Tibial artery (tissue), 4 donors: ENCODE data around the gene CCSER1.

Experiments used
- DNase-seq, 2 donors: peaks; one replicate each; pipeline ENCODE4 v3.0.0-alpha.2; 2019
- H3K27ac ChIP-seq, 2 donors: fragments of 200-600 bp; sonication (generic) in 1 of 2; 1 replicate in 1 of 2; 2 replicates in 1 of 2; pipeline ENCODE4 v1.5.1; 2018 to 2019; ENCODE audit warnings: mild to moderate bottlenecking in 1 of 2
- H3K27me3 ChIP-seq, 2 donors: fragments of 200-600 bp; sonication (generic) in 1 of 2; one replicate each; pipeline versions ENCODE4 v1.5.1 to v1.6.0; 2016 to 2019
- H3K36me3 ChIP-seq, 3 donors: fragments of 200-600 bp; sonication (generic) in 2 of 3; one replicate each; pipeline ENCODE4 v1.5.1; 2016 to 2019; ENCODE audit warnings: mild to moderate bottlenecking in 2 of 3
- H3K4me1 ChIP-seq, 4 donors: fragments of 200-600 bp; sonication (generic) in 2 of 4; 1 replicate in 3 of 4; 2 replicates in 1 of 4; pipeline ENCODE4 v1.5.1; 2016 to 2019
- H3K4me3 ChIP-seq, 2 donors: fragments of 200-600 bp; sonication (generic) in 1 of 2; 1 replicate in 1 of 2; 2 replicates in 1 of 2; pipeline ENCODE4 v1.5.1; 2018 to 2019; ENCODE audit warnings: mild to moderate bottlenecking in 2 of 2
- H3K9me3 ChIP-seq, 3 donors: fragments of 200-600 bp; sonication (generic) in 1 of 3; one replicate each; pipeline ENCODE4 v1.5.1; 2016 to 2019
- CTCF ChIP-seq, 2 experiments: fragments of 200-600 bp in 1 of 2; fragments of 450-650 bp in 1 of 2; IDR thresholded peaks; one replicate each; pipeline ENCODE4 v1.5.1; 2017 to 2019; ENCODE audit warnings: antibody characterized with exemption in 2 of 2, mild to moderate bottlenecking in 1 of 2, moderate library complexity in 1 of 2
- intact Hi-C: fragments of 100-400 bp; cut with DNase I; formaldehyde crosslinking; loops from one replicate; pipeline ENCODE4 v1.15.0; 2023; ENCODE audit warnings: low total_unique reads

The CCSER1 gene

GRCh38 chr4:90757534-90758060, 630.4 kb downstream of the CCSER1 start:
- Histone ChIP-seq H3K9me3 (no peaks in the 10 kb centered on the region), H3K4me3 (no peak overlapping the region), H3K27ac (no peak overlapping the region), H3K4me1 (no peaks in the 10 kb centered on the region), H3K36me3 (no peaks in the 10 kb centered on the region), H3K27me3 (no peaks in the 10 kb centered on the region)
- no peak for TF ChIP-seq CTCF (IDR thresholded peaks at IDR 0.05)
- intact Hi-C loops, result no loop called here
- no peak for DNase-seq

- Histone ChIP-seq H3K9me3 (no peaks in the 10 kb centered on the region), H3K36me3 (no peaks in the 10 kb centered on the region), H3K4me1 (no peaks in the 10 kb centered on the region), H3K27me3 (no peaks in the 10 kb centered on the region), H3K4me3 (no peak overlapping the region), H3K27ac (no peak overlapping the region)
- no peak for TF ChIP-seq CTCF (IDR thresholded peaks at IDR 0.05)
- intact Hi-C loops, result no loop called here
- no peak for DNase-seq
Measured at GRCh38 chr4:90760059-90760458, 632.9 kb downstream of the CCSER1 start.

GRCh38 chr4:90766837-90767236, 639.6 kb downstream of the CCSER1 start:
- intact Hi-C loops, result no loop called here
- no peak for TF ChIP-seq CTCF (IDR thresholded peaks at IDR 0.05)

GRCh38 chr4:90769251-90769650, 642.1 kb downstream of the CCSER1 start:
- Histone ChIP-seq H3K4me3 (no peak overlapping the region), H3K27ac (no peak overlapping the region), H3K9me3 (no peaks in the 10 kb centered on the region), H3K36me3 (no peaks in the 10 kb centered on the region), H3K27me3 (no peaks in the 10 kb centered on the region), H3K4me1 (no peaks in the 10 kb centered on the region)
- intact Hi-C loops, result no loop called here
- DNase-seq, result no peak
- no peak for TF ChIP-seq CTCF (IDR thresholded peaks at IDR 0.05)

More at GRCh38 chr4:90766837-90767236, 639.6 kb downstream of the CCSER1 start:
- Histone ChIP-seq H3K9me3 (no peaks in the 10 kb centered on the region), H3K4me1 (no peaks in the 10 kb centered on the region), H3K27me3 (no peaks in the 10 kb centered on the region), H3K27ac (no peak overlapping the region), H3K36me3 (no peaks in the 10 kb centered on the region), H3K4me3 (no peak overlapping the region)
- DNase-seq, result no peak

GRCh38 chr4:90780193-90780592, 653.0 kb downstream of the CCSER1 start:
- Histone ChIP-seq H3K27me3 (no peaks in the 10 kb centered on the region), H3K36me3 (no peaks in the 10 kb centered on the region), H3K27ac (no peak overlapping the region), H3K4me3 (no peak overlapping the region), H3K4me1 (no peaks in the 10 kb centered on the region), H3K9me3 (no peaks in the 10 kb centered on the region)
- intact Hi-C loops, result no loop called here
- no peak for TF ChIP-seq CTCF (IDR thresholded peaks at IDR 0.05)
- no peak for DNase-seq

GRCh38 chr4:90786602-90787001, 659.4 kb downstream of the CCSER1 start:
- intact Hi-C loops, result no loop called here
- Histone ChIP-seq H3K27me3 (no peaks in the 10 kb centered on the region), H3K4me3 (no peak overlapping the region), H3K9me3 (no peaks in the 10 kb centered on the region), H3K36me3 (no peaks in the 10 kb centered on the region), H3K27ac (no peak overlapping the region), H3K4me1 (no peaks in the 10 kb centered on the region)
- no peak for TF ChIP-seq CTCF (IDR thresholded peaks at IDR 0.05)
- no peak for DNase-seq
